SK-N-SH treated with all-trans-retinoic acid at 6 μM for 48 hours (cell line): ENCODE results near the gene ARL4C.

Source experiments
- ATAC-seq: fragments of 200-7000 bp; cut with Tn5 transposase; 3 replicates; pipeline ENCODE4 v1.9.1; 2020; ENCODE audit warnings: mild to moderate bottlenecking, moderate library complexity
- ARNTL ChIP-seq: fragments of 450-650 bp; formaldehyde crosslinking; IDR thresholded peaks from 2 replicates; pipeline ENCODE4 v1.5.0; 2020; ENCODE audit warnings: low read depth, mild to moderate bottlenecking, moderate library complexity, borderline replicate concordance
- BACH2 ChIP-seq: fragments of 250-450 bp; sonication (Bioruptor Pico); IDR thresholded peaks from 2 replicates; pipeline ENCODE4 v1.9.0; 2021; ENCODE audit warnings: mild to moderate bottlenecking, borderline replicate concordance
- CSDC2 ChIP-seq: fragments of 250-450 bp; sonication (Bioruptor Pico); IDR thresholded peaks from 2 replicates; pipeline ENCODE4 v1.5.0; 2020; ENCODE audit warnings: mild to moderate bottlenecking, moderate library complexity
- ESRRG ChIP-seq: fragments of 250-450 bp; sonication (Bioruptor Pico); IDR thresholded peaks from 2 replicates; pipeline ENCODE4 v1.6.1; 2021; ENCODE audit warnings: mild to moderate bottlenecking
- GLIS3 ChIP-seq: fragments of 250-450 bp; sonication (Bioruptor Pico); IDR thresholded peaks from 2 replicates; pipeline ENCODE4 v1.5.0; 2020; ENCODE audit warnings: mild to moderate bottlenecking, moderate library complexity
- ISL1 ChIP-seq: fragments of 250-450 bp; sonication (Bioruptor Pico); IDR thresholded peaks from 2 replicates; pipeline ENCODE4 v2.1.2; 2022; ENCODE audit warnings: mild to moderate bottlenecking, moderate library complexity
- PPARA ChIP-seq: fragments of 250-450 bp; sonication (Bioruptor Pico); IDR thresholded peaks from 2 replicates; pipeline ENCODE4 v1.5.0; 2020; ENCODE audit warnings: mild to moderate bottlenecking, borderline replicate concordance
- RARB ChIP-seq: fragments of 250-450 bp; sonication (Bioruptor Pico); IDR thresholded peaks from 2 replicates; pipeline ENCODE4 v1.8.0; 2021; ENCODE audit warnings: mild to moderate bottlenecking, moderate library complexity
- SNAI2 ChIP-seq: fragments of 250-450 bp; sonication (Bioruptor Pico); IDR thresholded peaks from 2 replicates; pipeline ENCODE4 v1.5.0; 2020; ENCODE audit warnings: mild to moderate bottlenecking, moderate library complexity
- TCF4 ChIP-seq: fragments of 250-450 bp; sonication (Bioruptor Pico); IDR thresholded peaks from 2 replicates; pipeline ENCODE4 v1.8.0; 2021; ENCODE audit warnings: mild to moderate bottlenecking, moderate library complexity, borderline replicate concordance
- TOX ChIP-seq: fragments of 250-450 bp; sonication (Bioruptor Pico); IDR thresholded peaks from 2 replicates; pipeline ENCODE4 v1.8.0; 2021; ENCODE audit warnings: mild to moderate bottlenecking, moderate library complexity, borderline replicate concordance
- ZC3H10 ChIP-seq: fragments of 250-450 bp; sonication (Bioruptor Pico); IDR thresholded peaks from 2 replicates; pipeline ENCODE4 v1.5.1; 2021; ENCODE audit warnings: mild to moderate bottlenecking, moderate library complexity
- ZFP3 ChIP-seq: fragments of 250-450 bp; sonication (Bioruptor Pico); IDR thresholded peaks from 2 replicates; pipeline ENCODE4 v1.5.0; 2020; ENCODE audit warnings: mild to moderate bottlenecking, moderate library complexity
- ZNF565 ChIP-seq: fragments of 450-650 bp; formaldehyde crosslinking; conservative IDR thresholded peaks from 2 replicates; pipeline ENCODE4 v1.5.0; 2020; ENCODE audit warnings: low read depth, mild to moderate bottlenecking, moderate library complexity
- ZNF8 ChIP-seq: fragments of 450-650 bp; formaldehyde crosslinking; IDR thresholded peaks from 2 replicates; pipeline ENCODE4 v1.5.0; 2020; ENCODE audit warnings: mild to moderate bottlenecking, moderate library complexity
- TF ChIP-seq, protein P1 (sequence below): fragments of 250-450 bp; sonication (Bioruptor Pico); IDR thresholded peaks from 2 replicates; pipeline ENCODE4 v1.5.0; 2020; ENCODE audit warnings: mild to moderate bottlenecking, moderate library complexity
- TF ChIP-seq, protein P2 (sequence below): fragments of 250-450 bp; sonication (Bioruptor Pico); IDR thresholded peaks from 2 replicates; pipeline ENCODE4 v1.5.1; 2021; ENCODE audit warnings: mild to moderate bottlenecking, moderate library complexity
- TF ChIP-seq, protein P3 (sequence below): fragments of 250-450 bp; sonication (Bioruptor Pico); IDR thresholded peaks from 2 replicates; pipeline ENCODE4 v1.8.0; 2020; ENCODE audit warnings: mild to moderate bottlenecking, moderate library complexity, borderline replicate concordance

ARL4C gene

DNA sequence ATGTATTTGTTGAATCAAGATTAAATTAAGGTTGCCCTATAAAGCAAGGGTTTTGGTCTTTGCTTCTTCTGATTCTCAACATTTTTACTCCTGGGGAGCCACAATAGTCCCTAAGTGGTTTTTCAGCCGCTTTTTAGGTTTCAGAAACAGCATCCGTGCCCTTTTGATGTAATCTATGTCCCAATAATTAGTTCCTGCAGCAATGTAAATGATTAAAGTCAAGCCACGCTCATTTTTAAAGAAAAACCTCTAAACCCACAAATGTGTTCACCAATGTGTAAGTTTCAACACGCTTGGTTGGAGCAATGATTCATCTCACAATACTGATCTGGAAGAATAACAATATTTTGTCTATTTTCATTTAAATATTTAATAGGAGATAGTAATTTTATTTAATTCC lies 5.6 kb downstream of the ARL4C start:
- no peak for TF ChIP-seq ZFP3 (CRISPR knock-in tag)
- no peak for TF ChIP-seq ISL1 (CRISPR knock-in tag)
- ATAC-seq, result no peak

DNA sequence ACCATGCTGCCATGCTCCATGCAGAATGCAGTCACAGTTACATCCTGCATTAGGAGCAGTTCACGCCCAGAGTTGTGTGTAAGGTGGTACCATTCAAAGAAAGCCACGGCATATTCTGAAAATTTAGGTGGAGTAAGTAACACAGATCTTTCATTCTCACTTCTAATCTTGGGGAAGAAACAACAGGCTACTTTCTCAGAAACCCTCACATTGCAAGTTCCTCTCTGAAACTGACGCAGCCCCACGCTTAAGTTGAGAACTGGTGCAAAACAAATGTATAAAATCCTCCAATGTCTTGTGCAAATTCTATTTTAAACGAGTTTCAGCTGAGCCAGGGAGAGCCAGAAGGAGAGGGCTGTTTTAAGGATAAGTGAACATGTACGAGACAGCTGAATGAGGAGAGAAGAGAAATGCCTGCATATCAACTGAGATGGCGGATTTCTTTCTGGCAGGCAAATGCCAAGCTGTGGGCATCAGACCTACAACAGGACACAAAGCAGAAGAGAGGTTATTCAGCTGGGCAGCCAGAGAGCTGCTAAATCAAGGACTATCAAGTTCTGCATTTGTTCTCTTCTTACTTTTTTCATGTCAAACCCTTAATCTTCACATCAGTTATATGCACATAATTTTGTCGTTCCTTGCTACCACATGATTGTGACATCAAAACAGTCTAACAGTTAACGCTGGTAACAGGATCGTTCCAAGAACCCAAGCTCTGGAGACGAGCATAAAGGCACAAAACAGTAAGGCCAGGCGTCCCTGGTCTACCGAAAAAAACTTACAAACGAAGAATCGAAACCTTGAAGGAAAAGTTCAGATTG lies 6.4 kb downstream of the ARL4C start:
- ATAC-seq, result no peak
- TF ChIP-seq ZNF565 (CRISPR knock-in tag), result no peak
- no peak for TF ChIP-seq ZFP3 (CRISPR knock-in tag)
- no peak for TF ChIP-seq GLIS3 (CRISPR knock-in tag)
- TF ChIP-seq, protein P1, sequence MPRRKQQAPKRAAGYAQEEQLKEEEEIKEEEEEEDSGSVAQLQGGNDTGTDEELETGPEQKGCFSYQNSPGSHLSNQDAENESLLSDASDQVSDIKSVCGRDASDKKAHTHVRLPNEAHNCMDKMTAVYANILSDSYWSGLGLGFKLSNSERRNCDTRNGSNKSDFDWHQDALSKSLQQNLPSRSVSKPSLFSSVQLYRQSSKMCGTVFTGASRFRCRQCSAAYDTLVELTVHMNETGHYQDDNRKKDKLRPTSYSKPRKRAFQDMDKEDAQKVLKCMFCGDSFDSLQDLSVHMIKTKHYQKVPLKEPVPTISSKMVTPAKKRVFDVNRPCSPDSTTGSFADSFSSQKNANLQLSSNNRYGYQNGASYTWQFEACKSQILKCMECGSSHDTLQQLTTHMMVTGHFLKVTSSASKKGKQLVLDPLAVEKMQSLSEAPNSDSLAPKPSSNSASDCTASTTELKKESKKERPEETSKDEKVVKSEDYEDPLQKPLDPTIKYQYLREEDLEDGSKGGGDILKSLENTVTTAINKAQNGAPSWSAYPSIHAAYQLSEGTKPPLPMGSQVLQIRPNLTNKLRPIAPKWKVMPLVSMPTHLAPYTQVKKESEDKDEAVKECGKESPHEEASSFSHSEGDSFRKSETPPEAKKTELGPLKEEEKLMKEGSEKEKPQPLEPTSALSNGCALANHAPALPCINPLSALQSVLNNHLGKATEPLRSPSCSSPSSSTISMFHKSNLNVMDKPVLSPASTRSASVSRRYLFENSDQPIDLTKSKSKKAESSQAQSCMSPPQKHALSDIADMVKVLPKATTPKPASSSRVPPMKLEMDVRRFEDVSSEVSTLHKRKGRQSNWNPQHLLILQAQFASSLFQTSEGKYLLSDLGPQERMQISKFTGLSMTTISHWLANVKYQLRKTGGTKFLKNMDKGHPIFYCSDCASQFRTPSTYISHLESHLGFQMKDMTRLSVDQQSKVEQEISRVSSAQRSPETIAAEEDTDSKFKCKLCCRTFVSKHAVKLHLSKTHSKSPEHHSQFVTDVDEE, result no peak
- TF ChIP-seq ESRRG, result no peak
- TF ChIP-seq RARB (CRISPR knock-in tag), result no peak
- no peak for TF ChIP-seq BACH2 (CRISPR knock-in tag)
- TF ChIP-seq, protein P2, sequence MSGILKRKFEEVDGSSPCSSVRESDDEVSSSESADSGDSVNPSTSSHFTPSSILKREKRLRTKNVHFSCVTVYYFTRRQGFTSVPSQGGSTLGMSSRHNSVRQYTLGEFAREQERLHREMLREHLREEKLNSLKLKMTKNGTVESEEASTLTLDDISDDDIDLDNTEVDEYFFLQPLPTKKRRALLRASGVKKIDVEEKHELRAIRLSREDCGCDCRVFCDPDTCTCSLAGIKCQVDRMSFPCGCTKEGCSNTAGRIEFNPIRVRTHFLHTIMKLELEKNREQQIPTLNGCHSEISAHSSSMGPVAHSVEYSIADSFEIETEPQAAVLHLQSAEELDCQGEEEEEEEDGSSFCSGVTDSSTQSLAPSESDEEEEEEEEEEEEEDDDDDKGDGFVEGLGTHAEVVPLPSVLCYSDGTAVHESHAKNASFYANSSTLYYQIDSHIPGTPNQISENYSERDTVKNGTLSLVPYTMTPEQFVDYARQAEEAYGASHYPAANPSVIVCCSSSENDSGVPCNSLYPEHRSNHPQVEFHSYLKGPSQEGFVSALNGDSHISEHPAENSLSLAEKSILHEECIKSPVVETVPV (CRISPR knock-in tag), result no peak
- TF ChIP-seq TOX (CRISPR knock-in tag), result no peak
- TF ChIP-seq ZNF8 (CRISPR knock-in tag), result no peak
- TF ChIP-seq SNAI2 (CRISPR knock-in tag), result no peak
- TF ChIP-seq CSDC2 (CRISPR knock-in tag), result no peak
- no peak for TF ChIP-seq ARNTL (CRISPR knock-in tag)

DNA sequence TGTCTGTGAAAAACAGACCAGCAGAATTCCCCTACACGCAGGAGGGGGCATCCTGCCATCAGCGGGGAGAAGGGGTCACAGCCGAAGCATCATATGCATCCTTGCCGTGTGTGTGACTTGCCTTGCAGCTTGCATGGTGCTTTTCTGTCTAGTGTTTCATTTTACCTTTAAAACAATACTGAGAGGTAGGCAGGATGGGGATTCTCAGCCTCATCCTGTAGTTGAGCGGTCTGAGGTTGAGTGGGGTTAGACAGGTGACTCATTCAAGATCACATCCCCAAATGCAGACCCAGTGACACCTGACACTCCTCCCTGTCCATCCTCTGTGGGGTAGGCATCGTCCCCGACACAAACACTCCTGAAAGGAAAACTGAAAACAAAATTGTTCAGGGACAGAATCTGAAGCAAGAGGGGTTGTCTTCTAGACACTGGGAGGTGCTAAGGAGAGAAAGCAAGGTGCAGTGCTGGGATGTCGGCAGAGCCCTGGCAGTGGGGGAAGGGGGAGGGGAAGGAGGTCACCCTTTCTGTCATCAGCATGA lies 7.9 kb downstream of the ARL4C start:
- no peak for TF ChIP-seq CSDC2 (CRISPR knock-in tag)
- no peak for TF ChIP-seq ZC3H10 (CRISPR knock-in tag)
- TF ChIP-seq, protein P1, result no peak
- TF ChIP-seq BACH2 (CRISPR knock-in tag), result no peak
- TF ChIP-seq, all 23 proteins: peak for 0
- ATAC-seq, result no peak

DNA sequence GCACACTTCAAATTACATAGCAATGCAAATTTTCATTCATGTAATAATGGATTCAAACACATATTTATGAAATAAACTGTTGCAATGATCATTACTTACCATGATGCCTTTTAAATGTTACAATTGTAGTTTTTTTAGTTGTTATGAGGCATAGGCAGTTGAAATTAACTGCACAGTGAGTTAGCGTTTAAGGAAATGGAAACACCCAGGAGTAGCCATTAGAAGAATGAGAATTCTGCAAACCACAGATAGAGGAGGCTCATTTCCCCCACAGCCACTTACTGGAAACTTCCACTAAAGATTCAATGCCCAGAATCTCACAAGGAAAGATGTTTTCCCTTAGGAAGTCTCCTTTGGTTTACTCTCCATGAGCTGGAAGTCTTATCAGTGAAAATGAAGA lies 8.4 kb downstream of the ARL4C start:
- ATAC-seq, result no peak
- TF ChIP-seq TCF4 (CRISPR knock-in tag) (no peak), ESRRG (no peak), GLIS3 (CRISPR knock-in tag) (no peak), ARNTL (CRISPR knock-in tag) (no peak), SNAI2 (CRISPR knock-in tag) (no peak), ZNF8 (CRISPR knock-in tag) (no peak), BACH2 (CRISPR knock-in tag) (no peak), PPARA (CRISPR knock-in tag) (no peak), CSDC2 (CRISPR knock-in tag) (no peak), ZFP3 (CRISPR knock-in tag) (no peak), ZC3H10 (CRISPR knock-in tag) (no peak)
- TF ChIP-seq, protein P3, sequence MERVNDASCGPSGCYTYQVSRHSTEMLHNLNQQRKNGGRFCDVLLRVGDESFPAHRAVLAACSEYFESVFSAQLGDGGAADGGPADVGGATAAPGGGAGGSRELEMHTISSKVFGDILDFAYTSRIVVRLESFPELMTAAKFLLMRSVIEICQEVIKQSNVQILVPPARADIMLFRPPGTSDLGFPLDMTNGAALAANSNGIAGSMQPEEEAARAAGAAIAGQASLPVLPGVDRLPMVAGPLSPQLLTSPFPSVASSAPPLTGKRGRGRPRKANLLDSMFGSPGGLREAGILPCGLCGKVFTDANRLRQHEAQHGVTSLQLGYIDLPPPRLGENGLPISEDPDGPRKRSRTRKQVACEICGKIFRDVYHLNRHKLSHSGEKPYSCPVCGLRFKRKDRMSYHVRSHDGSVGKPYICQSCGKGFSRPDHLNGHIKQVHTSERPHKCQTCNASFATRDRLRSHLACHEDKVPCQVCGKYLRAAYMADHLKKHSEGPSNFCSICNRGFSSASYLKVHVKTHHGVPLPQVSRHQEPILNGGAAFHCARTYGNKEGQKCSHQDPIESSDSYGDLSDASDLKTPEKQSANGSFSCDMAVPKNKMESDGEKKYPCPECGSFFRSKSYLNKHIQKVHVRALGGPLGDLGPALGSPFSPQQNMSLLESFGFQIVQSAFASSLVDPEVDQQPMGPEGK (CRISPR knock-in tag), result no peak
- TF ChIP-seq, protein P2 (CRISPR knock-in tag), result no peak
